Ovary (tissue), 9 donors: ENCODE data around the gene HS6ST3. TPM values are rescaled to one million over a fixed set of nuclear protein-coding genes. Genes with fewer than 3 reads are reported as not detected.

Source experiments
- DNase-seq, 5 donors: peaks; one replicate each; pipeline ENCODE4 v3.0.0-alpha.2; 2019 to 2020
- H3K27ac ChIP-seq, 2 donors: fragments of 200-600 bp; one replicate each; pipeline versions ENCODE4 v1.5.1 to v1.8.0; 2019 to 2022
- H3K27me3 ChIP-seq: fragments of 200-600 bp; one replicate; pipeline ENCODE4 v1.8.0; 2022
- H3K36me3 ChIP-seq: fragments of 200-600 bp; sonication (generic); one replicate; pipeline ENCODE4 v1.5.1; 2019
- H3K4me1 ChIP-seq: one replicate; pipeline ENCODE4 v1.8.1; 2013; ENCODE audit warnings: mild to moderate bottlenecking, moderate library complexity; ENCODE audit not compliant: insufficient read depth
- H3K4me3 ChIP-seq: fragments of 200-600 bp; sonication (generic); one replicate; pipeline ENCODE4 v1.5.1; 2017
- H3K9me3 ChIP-seq, 2 donors: fragments of 200-600 bp in 1 of 2; sonication (generic) in 1 of 2; one replicate each; pipeline versions ENCODE4 v1.5.1 to v1.8.1; 2013 to 2019; ENCODE audit warnings: mild to moderate bottlenecking in 1 of 2, moderate library complexity in 1 of 2
- EP300 ChIP-seq: sonication (generic); formaldehyde crosslinking; IDR thresholded peaks from one replicate; pipeline ENCODE4 v1.6.1; 2017; ENCODE audit warnings: antibody characterized with exemption
- POLR2A ChIP-seq: fragments of 450-650 bp; IDR thresholded peaks from one replicate; pipeline ENCODE4 v1.6.1; 2017; ENCODE audit warnings: antibody characterized with exemption, mild to moderate bottlenecking, moderate library complexity
- WGBS, 3 donors: extraction: QIAGEN DNeasy Blood & Tissue Kit in 1 of 3; methylation state at CpG; one replicate each; pipeline versions ENCODE4 v1.1.5 to v1.1.7; 2013 to 2017; 5-methylcytosine and 5-hydroxymethylcytosine counted together
- intact Hi-C, 4 donors: fragments of 100-400 bp; cut with DNase I; formaldehyde crosslinking; loops; one replicate each; pipeline versions ENCODE4 v1.11.0 to v1.15.1; 2022 to 2023
- polyA plus RNA-seq, 2 donors: library from polyadenylated mRNA; stranded (reverse); fragments of 200-250 nt in 1 of 2; fragments of 350-450 nt in 1 of 2; fragmentation: Illumina TruSeq in 1 of 2; extraction: RNeasy Lipid Tissue Mini Kit (QIAGEN cat#74804) in 1 of 2; gene quantifications; one replicate each; pipeline ENCODE4 v1.2.3, GENCODE V29; 2013 to 2014
- total RNA-seq, 7 donors: library from RNA; depleted of rRNA in 2 of 7; stranded (reverse); fragments of >200 nt in 2 of 7; fragmentation: NEBNext Ultra II Directional in 3 of 7; extraction: Animal tissue kit (Norgen Biotek cat#: 25700) in 3 of 7; gene quantifications; one replicate each; pipeline versions ENCODE4 v1.1.0 to v1.2.4, GENCODE V29; 2016 to 2023
- TF ChIP-seq, protein P1 (sequence below), 3 donors: fragments of 450-650 bp in 2 of 3; fragments of 200-600 bp in 1 of 3; IDR thresholded peaks; one replicate each; pipeline versions ENCODE4 v1.5.1 to v1.8.0; 2016 to 2022; ENCODE audit warnings: antibody characterized with exemption in 3 of 3, mild to moderate bottlenecking in 1 of 3
- donor health status: DM: no; HTN: no; CAD: no; lungs with moderate emphysema.
- donor health status: DM: no; HTN: no; CAD: no.
- donor health status: Bipolar disorder and iron deficiency.
- donor health status: DM: yes; HTN: yes; CAD: no.
- donor health status: DM: no; HTN: no; CAD: no.
- donor health status: DM: yes; HTN: yes; CAD: no.

HS6ST3 gene
- total and polyA plus RNA-seq, 9 donors: 0.05 to 0.46 (median 0.19) TPM; not detected in 3

DNA sequence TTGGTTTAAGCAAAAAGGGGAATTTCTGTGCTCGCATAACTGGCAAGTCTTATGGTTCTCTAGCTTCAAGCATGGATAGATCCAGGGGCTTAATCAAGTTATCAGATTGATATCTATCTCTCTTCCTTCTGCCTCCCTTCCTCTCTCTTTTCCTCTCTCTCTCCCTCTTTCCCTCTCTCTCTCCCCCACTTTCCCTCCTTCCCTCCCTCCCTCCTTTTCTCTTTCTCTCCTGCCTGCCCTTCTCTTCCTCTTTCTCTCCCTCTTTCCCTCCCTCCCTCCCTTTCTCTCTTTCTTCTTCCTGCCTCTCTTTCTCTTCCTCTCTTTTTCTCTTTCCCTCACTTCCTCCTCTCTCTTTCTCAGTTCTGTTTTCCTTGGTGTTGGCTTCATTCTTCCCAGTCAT lies 195.8 kb downstream of the HS6ST3 start:
- Histone ChIP-seq H3K27ac (no peak overlapping the region), H3K9me3 (no peaks in the 10 kb centered on the region), H3K27me3 (no peaks in the 10 kb centered on the region), H3K4me1 (no peaks in the 10 kb centered on the region), H3K4me3 (no peak overlapping the region), H3K36me3 (no peaks in the 10 kb centered on the region)
- DNase-seq: no peak
- no peak for TF ChIP-seq POLR2A
- intact Hi-C loops: no loop called here
- WGBS, 3 donors: 82 to 87% (median 86%) methylated on average over 1 of the region's 1 CpG

- Histone ChIP-seq H3K9me3 (no peaks in the 10 kb centered on the region), H3K27ac (no peak overlapping the region), H3K27me3 (no peaks in the 10 kb centered on the region), H3K4me3 (no peak overlapping the region), H3K36me3 (no peaks in the 10 kb centered on the region), H3K4me1 (no peaks in the 10 kb centered on the region)
- intact Hi-C loops: no loop called here
- 43 to 55% (median 52%) methylated on average over 7 of the region's 7 CpGs for WGBS, 3 donors
- TF ChIP-seq, protein P1, sequence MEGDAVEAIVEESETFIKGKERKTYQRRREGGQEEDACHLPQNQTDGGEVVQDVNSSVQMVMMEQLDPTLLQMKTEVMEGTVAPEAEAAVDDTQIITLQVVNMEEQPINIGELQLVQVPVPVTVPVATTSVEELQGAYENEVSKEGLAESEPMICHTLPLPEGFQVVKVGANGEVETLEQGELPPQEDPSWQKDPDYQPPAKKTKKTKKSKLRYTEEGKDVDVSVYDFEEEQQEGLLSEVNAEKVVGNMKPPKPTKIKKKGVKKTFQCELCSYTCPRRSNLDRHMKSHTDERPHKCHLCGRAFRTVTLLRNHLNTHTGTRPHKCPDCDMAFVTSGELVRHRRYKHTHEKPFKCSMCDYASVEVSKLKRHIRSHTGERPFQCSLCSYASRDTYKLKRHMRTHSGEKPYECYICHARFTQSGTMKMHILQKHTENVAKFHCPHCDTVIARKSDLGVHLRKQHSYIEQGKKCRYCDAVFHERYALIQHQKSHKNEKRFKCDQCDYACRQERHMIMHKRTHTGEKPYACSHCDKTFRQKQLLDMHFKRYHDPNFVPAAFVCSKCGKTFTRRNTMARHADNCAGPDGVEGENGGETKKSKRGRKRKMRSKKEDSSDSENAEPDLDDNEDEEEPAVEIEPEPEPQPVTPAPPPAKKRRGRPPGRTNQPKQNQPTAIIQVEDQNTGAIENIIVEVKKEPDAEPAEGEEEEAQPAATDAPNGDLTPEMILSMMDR (IDR thresholded peaks at IDR 0.05): no peak
- no peak for TF ChIP-seq POLR2A
- TF ChIP-seq EP300: no peak
- no peak for DNase-seq
Measured at GRCh38 chr13:96294930-96295881, 205.3 kb downstream of the HS6ST3 start.

- Histone ChIP-seq H3K27ac (no peak overlapping the region), H3K27me3 (no peaks in the 10 kb centered on the region), H3K4me1 (no peaks in the 10 kb centered on the region), H3K9me3 (no peaks in the 10 kb centered on the region), H3K36me3 (no peaks in the 10 kb centered on the region), H3K4me3 (no peak overlapping the region)
- intact Hi-C loops: no loop called here
- 66 to 70% (median 68%) methylated on average over 3 of the region's 3 CpGs for WGBS, 3 donors
- DNase-seq: no peak
- TF ChIP-seq, protein P1 (IDR thresholded peaks at IDR 0.05): no peak
- TF ChIP-seq EP300 (no peak), POLR2A (no peak)
Measured at GRCh38 chr13:96297360-96297759, 207.5 kb downstream of the HS6ST3 start.

- WGBS, 3 donors: 82 to 88% (median 88%) methylated on average over 4 of the region's 4 CpGs
- no peak overlapping the region for H3K4me3 ChIP-seq
- H3K9me3 ChIP-seq: no peaks in the 10 kb centered on the region
- DNase-seq: no peak
- H3K4me1 ChIP-seq: no peaks in the 10 kb centered on the region
- H3K36me3 ChIP-seq: no peaks in the 10 kb centered on the region
- no peaks in the 10 kb centered on the region for H3K27me3 ChIP-seq
- intact Hi-C loops: no loop called here
- TF ChIP-seq EP300: no peak
- no peak overlapping the region for H3K27ac ChIP-seq
Measured at GRCh38 chr13:96299235-96299634, 209.3 kb downstream of the HS6ST3 start.

DNA sequence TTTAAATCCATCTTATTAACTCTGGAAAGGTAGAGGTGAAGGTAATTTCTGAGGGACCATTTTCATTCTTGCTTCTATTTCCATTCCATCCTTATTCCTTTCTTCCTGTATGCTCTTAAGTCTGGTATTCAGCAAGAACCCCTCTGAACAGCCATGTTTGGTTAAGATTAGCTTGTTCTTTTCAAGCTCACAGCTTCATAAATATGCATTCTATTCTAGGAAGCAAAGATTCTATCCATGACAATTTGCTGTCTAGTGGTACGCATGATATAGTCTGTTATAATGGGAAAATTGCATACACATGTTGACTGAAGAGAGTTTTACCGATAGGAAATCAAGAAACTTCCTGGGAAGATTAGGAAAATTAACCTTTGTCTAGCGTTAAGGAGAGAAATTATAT lies 218.7 kb downstream of the HS6ST3 start:
- no peak overlapping the region for H3K4me3 ChIP-seq
- TF ChIP-seq, protein P1 (IDR thresholded peaks at IDR 0.05): no peak
- TF ChIP-seq EP300 (no peak), POLR2A (no peak)
- no peaks in the 10 kb centered on the region for H3K36me3 ChIP-seq
- WGBS, 3 donors: 60 to 72% (median 67%) methylated on average over 3 of the region's 3 CpGs
- H3K27ac ChIP-seq: no peak overlapping the region
- no peaks in the 10 kb centered on the region for H3K27me3 ChIP-seq
- no peaks in the 10 kb centered on the region for H3K9me3 ChIP-seq
- no peak for DNase-seq
- intact Hi-C loops: no loop called here
- no peaks in the 10 kb centered on the region for H3K4me1 ChIP-seq
